Memory B cell (primary cell): ENCODE data around the gene TUBGCP5.

Source experiments
- ATAC-seq: fragments of 150-1000 bp; cut with Tn5 transposase; 2 replicates; pipeline ENCODE4 v1.10.0; 2021; ENCODE audit warnings: low read depth, mild to moderate bottlenecking, moderate library complexity
- DNase-seq, 2 donors: peaks; one replicate each; pipeline ENCODE4 v3.0.0; 2022; ENCODE audit warnings: low spot score in 2 of 2
- H3K27ac Mint-ChIP-seq: one replicate; pipeline ENCODE4 v1.8.0; 2022; ENCODE audit warnings: mild to moderate bottlenecking, moderate library complexity, mixed read lengths
- H3K27me3 Mint-ChIP-seq: one replicate; pipeline ENCODE4 v1.8.0; 2022; ENCODE audit warnings: mixed read lengths
- H3K36me3 Mint-ChIP-seq: one replicate; pipeline ENCODE4 v1.8.0; 2022; ENCODE audit warnings: mild to moderate bottlenecking, mixed read lengths
- H3K4me1 Mint-ChIP-seq: one replicate; pipeline ENCODE4 v1.8.0; 2022; ENCODE audit warnings: mixed read lengths
- H3K4me3 Mint-ChIP-seq: one replicate; pipeline ENCODE4 v1.8.0; 2022; ENCODE audit warnings: mild to moderate bottlenecking, moderate library complexity, mixed read lengths
- H3K9me3 Mint-ChIP-seq: one replicate; pipeline ENCODE4 v1.8.0; 2022; ENCODE audit warnings: mixed read lengths

TUBGCP5 gene

DNA sequence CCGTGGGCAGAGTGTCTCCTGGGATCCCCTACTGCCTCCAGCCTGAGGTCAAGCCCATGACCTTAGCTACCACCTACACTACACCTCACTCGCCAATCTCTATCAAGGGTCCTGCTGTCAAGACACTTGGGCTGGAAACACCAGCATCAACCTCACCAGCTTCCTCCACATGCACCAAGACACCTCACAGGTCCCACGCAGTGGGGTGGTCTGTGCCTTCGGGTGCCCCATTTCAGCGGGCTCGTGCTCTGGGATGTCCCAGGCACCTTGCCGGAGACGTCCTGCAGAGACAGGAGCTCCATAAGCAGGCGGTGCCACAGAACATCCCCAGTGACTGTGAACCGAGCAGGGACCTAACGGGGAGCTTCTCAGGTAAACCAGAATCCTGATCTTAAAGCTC is 79.2 kb downstream of the TUBGCP5 start:
- Mint-ChIP-seq H3K9me3 (no peaks in the 10 kb centered on the region), H3K27me3 (peaks cover 2% of the 10 kb centered on the region), H3K36me3 (no peaks in the 10 kb centered on the region), H3K27ac (no peak overlapping the region), H3K4me3 (peak overlapping the region; percentile 60), H3K4me1 (peaks cover 19% of the 10 kb centered on the region)
- ATAC-seq, result no peak
- no peak for DNase-seq

DNA sequence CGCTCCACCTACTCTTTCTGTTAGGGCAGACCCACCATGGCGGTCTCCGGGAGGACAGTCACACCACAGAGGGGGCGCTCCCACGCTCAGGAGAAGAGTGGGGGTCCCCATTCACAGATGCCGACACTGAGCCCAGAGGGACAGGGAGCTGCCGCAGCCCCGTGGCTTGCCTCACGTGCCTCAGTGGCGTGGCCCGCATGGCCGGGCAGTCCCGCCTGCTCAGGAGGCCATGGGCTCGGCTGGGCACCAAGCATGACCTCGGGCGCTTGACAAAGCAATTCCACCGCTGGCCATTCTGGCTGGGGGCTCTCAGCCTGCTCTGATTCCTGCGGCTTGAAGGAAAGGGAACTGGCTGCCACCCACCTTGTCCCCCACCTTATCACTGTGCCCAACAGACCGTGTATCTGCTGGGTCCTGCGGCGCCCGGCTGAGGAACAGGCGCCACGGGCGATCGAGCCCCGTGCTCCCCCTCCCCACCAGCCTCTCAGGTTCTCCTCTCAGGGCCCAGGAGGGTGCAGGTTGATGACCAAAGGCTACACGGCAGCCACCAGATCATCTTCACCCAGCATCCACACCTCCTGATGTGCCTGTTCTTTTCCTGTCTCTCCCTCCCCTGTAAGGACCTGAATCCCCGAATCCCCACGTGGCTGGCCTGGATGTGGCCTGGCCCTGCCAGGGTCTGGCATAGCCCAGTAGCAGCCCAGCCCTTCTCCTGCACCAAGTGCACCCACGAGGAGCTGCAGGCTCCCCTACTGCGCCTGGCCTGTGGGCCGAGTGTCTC is 79.9 kb downstream of the TUBGCP5 start:
- no peaks in the 10 kb centered on the region for H3K36me3 Mint-ChIP-seq
- H3K27me3 Mint-ChIP-seq, result peaks cover 2% of the 10 kb centered on the region
- no peak overlapping the region for H3K27ac Mint-ChIP-seq
- DNase-seq, result no peak
- H3K4me1 Mint-ChIP-seq, result peaks cover 19% of the 10 kb centered on the region
- peak; percentile 27 for ATAC-seq
- H3K4me3 Mint-ChIP-seq, result peak overlapping the region; percentile 14
- no peaks in the 10 kb centered on the region for H3K9me3 Mint-ChIP-seq

DNA sequence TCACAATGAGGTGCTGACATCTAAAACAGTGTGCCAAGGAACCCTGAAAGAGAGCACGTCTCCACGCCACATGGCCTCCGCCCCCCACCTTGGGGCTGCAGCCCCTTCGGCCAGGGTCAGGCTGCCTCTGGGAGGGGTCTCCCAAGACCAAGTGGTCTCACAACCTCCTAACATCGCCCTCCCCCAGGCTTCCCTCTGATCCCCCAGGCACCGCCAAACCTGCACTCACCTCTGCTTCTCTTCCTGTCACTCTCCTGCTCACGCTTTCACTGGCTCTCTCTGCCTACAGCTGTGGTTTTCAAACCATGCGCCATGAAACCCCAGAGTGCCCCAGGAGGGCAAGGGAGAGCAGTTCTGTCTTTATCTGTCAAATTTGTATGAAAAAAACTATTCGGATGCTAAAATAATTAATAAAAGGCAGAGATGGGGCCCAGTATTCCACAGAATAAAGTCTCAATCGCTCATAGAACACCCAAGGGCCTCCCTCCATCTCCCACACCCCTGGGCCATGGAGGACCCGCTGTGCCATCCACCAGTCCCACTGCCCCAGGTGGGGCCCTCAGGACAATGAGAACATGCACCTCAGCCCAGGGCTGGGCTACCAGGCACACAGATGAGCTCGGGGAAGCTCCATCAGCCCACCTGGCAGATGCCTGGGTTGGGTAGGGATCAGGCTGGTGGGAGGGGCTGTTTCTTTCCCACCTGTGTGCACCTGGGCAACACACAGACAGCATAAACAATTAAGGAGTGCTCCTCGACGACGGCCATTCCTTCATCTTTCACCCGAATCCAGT is 80.7 kb downstream of the TUBGCP5 start:
- ATAC-seq (peak; percentile 87), DNase-seq (no peak)
- Mint-ChIP-seq H3K27me3 (peaks cover 2% of the 10 kb centered on the region), H3K9me3 (no peaks in the 10 kb centered on the region), H3K36me3 (no peaks in the 10 kb centered on the region), H3K4me1 (peaks cover 19% of the 10 kb centered on the region), H3K27ac (no peak overlapping the region), H3K4me3 (peak overlapping the region; percentile 60)

DNA sequence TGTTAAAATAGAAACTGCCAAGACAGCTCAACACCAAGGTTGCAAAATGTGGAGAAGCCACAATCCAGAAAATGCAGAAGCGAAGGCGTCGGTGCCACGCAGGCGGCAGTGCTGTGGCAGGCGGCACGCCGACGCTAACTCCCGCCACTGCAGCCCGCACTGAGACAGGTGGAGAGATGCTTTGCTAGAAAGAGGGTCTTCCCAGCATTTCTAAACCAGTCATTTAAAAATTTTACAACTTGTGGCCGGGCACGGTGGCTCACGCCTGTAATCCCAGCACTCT is 82.5 kb downstream of the TUBGCP5 start:
- Mint-ChIP-seq H3K4me1 (peaks cover 18% of the 10 kb centered on the region), H3K27me3 (peaks cover 2% of the 10 kb centered on the region), H3K4me3 (no peak overlapping the region), H3K27ac (no peak overlapping the region), H3K36me3 (peaks cover 1% of the 10 kb centered on the region), H3K9me3 (no peaks in the 10 kb centered on the region)
- DNase-seq (no peak), ATAC-seq (no peak)

DNA sequence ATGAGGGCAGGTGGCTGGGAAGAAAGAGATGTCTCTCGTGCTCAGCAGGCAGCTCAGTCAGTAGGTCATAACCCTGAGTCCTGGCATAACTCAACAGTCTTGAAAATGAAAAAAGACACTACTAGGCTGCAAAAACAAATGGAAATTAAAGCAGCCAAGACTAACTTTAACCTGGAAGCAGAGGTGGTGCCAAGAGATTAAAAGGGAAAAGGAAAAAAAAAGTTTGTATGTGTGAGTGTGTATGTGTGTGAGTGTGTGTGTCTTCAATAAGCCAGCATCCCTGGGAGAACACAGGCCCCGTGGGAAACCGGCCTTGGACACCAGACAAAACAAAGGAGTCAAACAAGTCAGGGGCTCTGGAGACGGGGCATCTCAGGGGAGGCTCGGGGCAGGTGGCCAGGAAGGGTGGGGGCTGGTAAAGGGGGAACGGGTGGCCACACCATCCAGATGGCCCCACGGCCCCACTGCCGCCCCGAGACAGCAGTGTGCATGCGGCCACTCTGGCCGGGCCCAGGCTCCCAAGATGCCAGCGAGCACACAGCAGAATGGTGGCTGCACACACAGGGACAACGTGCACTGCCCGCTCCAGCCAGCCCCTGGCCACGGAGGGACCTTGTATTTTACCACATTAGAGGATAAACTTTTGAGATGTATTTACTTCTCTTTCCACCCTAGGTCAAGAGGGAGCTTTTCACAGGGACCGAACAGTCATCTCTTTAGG is 83.0 kb downstream of the TUBGCP5 start:
- DNase-seq (no peak), ATAC-seq (no peak)
- Mint-ChIP-seq H3K4me1 (peaks cover 18% of the 10 kb centered on the region), H3K9me3 (no peaks in the 10 kb centered on the region), H3K27ac (no peak overlapping the region), H3K27me3 (peaks cover 2% of the 10 kb centered on the region), H3K4me3 (no peak overlapping the region), H3K36me3 (peaks cover 1% of the 10 kb centered on the region)

GRCh38 chr15:22955544-22956119 is 83.7 kb downstream of the TUBGCP5 start:
- Mint-ChIP-seq H3K27me3 (peaks cover 2% of the 10 kb centered on the region), H3K9me3 (no peaks in the 10 kb centered on the region), H3K4me1 (peaks cover 18% of the 10 kb centered on the region), H3K36me3 (peaks cover 1% of the 10 kb centered on the region), H3K4me3 (no peak overlapping the region), H3K27ac (no peak overlapping the region)
- ATAC-seq, result no peak
- no peak for DNase-seq

- no peak overlapping the region for H3K27ac Mint-ChIP-seq
- H3K4me1 Mint-ChIP-seq, result peaks cover 15% of the 10 kb centered on the region
- no peaks in the 10 kb centered on the region for H3K9me3 Mint-ChIP-seq
- DNase-seq, result no peak
- H3K4me3 Mint-ChIP-seq, result no peak overlapping the region
- H3K36me3 Mint-ChIP-seq, result peaks cover 1% of the 10 kb centered on the region
- ATAC-seq, result no peak
- H3K27me3 Mint-ChIP-seq, result no peaks in the 10 kb centered on the region
These were observed 84.4 kb downstream of the TUBGCP5 start for GRCh38 chr15:22954798-22955543.

GRCh38 chr15:22954326-22954725 is 85.0 kb downstream of the TUBGCP5 start:
- no peaks in the 10 kb centered on the region for H3K27me3 Mint-ChIP-seq
- H3K27ac Mint-ChIP-seq, result no peak overlapping the region
- no peak for ATAC-seq
- H3K4me1 Mint-ChIP-seq, result peaks cover 11% of the 10 kb centered on the region
- peaks cover 1% of the 10 kb centered on the region for H3K36me3 Mint-ChIP-seq
- H3K9me3 Mint-ChIP-seq, result no peaks in the 10 kb centered on the region
- H3K4me3 Mint-ChIP-seq, result no peak overlapping the region
- no peak for DNase-seq

DNA sequence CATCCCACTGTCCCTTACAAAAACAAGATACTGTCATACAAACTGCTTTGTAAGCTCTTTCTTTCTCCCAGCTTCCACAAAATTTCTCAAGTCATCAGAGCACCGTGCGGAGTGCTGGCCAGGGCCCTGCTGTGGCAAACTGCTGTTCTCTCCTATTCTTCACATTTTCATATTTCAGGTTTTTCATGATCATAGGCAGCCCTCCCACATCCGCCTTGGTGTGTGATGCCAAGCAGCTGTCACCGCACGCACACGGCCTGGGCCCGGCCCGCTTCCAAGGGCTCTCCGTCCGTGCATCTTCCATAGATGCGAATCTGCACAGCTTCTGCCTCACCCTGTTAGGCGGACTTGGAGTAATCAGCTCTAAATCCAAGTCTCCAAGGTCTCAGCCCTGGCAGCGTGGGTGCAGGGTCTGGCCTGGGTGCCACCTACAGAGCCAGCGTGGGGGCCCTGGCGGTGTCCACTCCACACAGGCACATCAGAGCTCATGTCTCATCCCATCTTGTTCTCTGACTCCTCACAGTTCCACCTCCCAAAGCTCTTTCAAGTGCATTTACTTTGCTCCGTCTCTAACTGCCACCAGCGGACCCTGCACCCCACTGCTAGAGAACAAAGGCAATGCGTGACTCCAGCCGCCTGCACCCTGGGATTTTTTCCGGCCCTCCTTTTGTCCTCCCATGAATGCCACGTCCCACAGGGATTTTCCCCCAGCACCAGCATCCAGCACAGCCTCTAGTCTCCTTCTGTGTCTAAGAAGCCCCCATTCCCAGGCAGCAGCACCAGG is 86.4 kb downstream of the TUBGCP5 start:
- no peaks in the 10 kb centered on the region for H3K27me3 Mint-ChIP-seq
- H3K4me1 Mint-ChIP-seq, result peaks cover 11% of the 10 kb centered on the region
- H3K9me3 Mint-ChIP-seq, result no peaks in the 10 kb centered on the region
- H3K27ac Mint-ChIP-seq, result no peak overlapping the region
- H3K4me3 Mint-ChIP-seq, result no peak overlapping the region
- DNase-seq (no peak), ATAC-seq (no peak)
- peaks cover 1% of the 10 kb centered on the region for H3K36me3 Mint-ChIP-seq

GRCh38 chr15:22951381-22952280 is 87.7 kb downstream of the TUBGCP5 start:
- no peaks in the 10 kb centered on the region for H3K9me3 Mint-ChIP-seq
- peaks cover 5% of the 10 kb centered on the region for H3K36me3 Mint-ChIP-seq
- peaks cover 2% of the 10 kb centered on the region for H3K27me3 Mint-ChIP-seq
- DNase-seq (no peak), ATAC-seq (no peak)
- H3K4me3 Mint-ChIP-seq, result no peak overlapping the region
- no peak overlapping the region for H3K27ac Mint-ChIP-seq
- H3K4me1 Mint-ChIP-seq, result peaks cover 14% of the 10 kb centered on the region

GRCh38 chr15:22951031-22951380 is 88.4 kb downstream of the TUBGCP5 start:
- H3K27me3 Mint-ChIP-seq, result peaks cover 2% of the 10 kb centered on the region
- no peak overlapping the region for H3K4me3 Mint-ChIP-seq
- no peak overlapping the region for H3K27ac Mint-ChIP-seq
- no peak for ATAC-seq
- peaks cover 14% of the 10 kb centered on the region for H3K4me1 Mint-ChIP-seq
- no peaks in the 10 kb centered on the region for H3K9me3 Mint-ChIP-seq
- no peak for DNase-seq
- peaks cover 6% of the 10 kb centered on the region for H3K36me3 Mint-ChIP-seq

- ATAC-seq (no peak), DNase-seq (no peak)
- H3K27ac Mint-ChIP-seq, result no peak overlapping the region
- peaks cover 2% of the 10 kb centered on the region for H3K27me3 Mint-ChIP-seq
- peaks cover 14% of the 10 kb centered on the region for H3K4me1 Mint-ChIP-seq
- H3K36me3 Mint-ChIP-seq, result peaks cover 7% of the 10 kb centered on the region
- H3K4me3 Mint-ChIP-seq, result no peak overlapping the region
- H3K9me3 Mint-ChIP-seq, result no peaks in the 10 kb centered on the region
These were observed 88.9 kb downstream of the TUBGCP5 start for GRCh38 chr15:22950256-22950990.
